Hematopoietic multipotent progenitor cell treated with erythropoietin and hydrocortisone succinate and interleukin-3 and kit ligand, for 17 days (in vitro differentiated cells): ENCODE data around the gene MTIF2.
"Not testable (repeated sequence)": the region's sequence is repeated elsewhere in the genome, so short reads cannot be mapped to it uniquely, and the experiment has no call there.

Experiments used
- DNase-seq: peaks from one replicate; pipeline ENCODE4 v3.0.0-alpha.2; 2015; ENCODE audit warnings: low spot score

Gene MTIF2

DNA sequence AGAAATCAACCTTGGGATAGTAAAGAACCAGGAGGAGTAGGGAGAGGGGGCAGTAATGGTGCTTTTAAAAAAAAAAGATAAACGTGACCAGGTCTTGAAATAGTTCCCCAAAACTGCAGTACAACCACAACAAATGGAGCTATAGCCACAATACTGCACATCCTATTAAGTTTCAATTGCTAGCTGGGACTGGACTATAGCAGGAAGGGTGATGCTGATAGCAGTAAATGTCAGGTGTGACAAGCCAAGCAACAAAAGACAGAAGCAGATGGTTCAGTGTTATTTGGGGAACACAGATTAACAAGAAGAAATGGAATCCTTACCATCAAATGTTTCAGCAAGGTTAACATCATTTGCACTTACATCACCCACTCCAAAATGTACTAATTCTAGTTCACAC, 26.4 kb downstream of the MTIF2 start:
- DNase-seq: no peak

DNA sequence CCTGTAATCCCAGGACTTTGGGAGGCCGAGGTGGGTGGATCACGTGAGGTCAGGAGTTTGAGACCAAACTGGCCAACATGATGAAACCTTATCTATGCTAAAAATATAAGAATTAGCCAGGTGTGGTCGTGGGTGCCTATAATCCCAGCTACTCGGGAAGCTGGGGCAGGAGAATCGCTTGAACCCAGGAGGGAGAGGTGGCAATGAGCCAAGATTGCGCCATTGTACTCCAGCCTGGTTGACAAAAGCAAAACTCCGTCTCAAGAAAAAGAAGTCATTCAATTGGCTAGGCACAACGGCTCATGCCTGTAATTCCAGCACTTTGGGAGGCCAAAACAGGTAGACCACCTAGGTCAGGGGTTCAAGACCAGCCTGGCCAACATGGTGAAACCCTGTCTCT, 27.4 kb downstream of the MTIF2 start:
- not testable (repeated sequence) for DNase-seq

DNA sequence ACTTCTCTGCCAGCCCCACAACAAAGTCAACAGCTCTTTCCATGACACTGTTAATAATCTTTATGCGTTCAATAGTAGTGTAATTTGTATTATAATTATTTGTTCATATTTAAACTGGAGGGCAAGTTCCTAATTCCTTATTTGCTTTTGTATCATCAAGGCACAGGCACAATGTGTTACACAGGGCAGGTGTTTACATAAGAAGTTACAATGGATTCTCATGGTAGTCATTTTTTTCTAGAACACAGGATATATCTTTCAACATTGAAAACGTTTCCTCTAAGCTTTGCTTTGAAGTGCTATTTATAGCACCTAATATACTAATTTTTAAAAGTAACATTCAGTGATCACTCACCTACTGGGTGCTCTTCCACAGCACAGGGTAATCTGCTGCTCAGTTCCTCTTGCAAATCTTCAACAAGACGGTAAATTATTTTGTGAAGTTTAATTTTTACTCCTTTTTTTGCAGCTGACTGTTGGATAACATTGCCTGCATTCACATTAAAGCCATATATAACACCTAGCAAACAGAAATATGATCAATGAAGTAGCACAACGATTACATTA, 29.3 kb downstream of the MTIF2 start:
- no peak for DNase-seq

DNA sequence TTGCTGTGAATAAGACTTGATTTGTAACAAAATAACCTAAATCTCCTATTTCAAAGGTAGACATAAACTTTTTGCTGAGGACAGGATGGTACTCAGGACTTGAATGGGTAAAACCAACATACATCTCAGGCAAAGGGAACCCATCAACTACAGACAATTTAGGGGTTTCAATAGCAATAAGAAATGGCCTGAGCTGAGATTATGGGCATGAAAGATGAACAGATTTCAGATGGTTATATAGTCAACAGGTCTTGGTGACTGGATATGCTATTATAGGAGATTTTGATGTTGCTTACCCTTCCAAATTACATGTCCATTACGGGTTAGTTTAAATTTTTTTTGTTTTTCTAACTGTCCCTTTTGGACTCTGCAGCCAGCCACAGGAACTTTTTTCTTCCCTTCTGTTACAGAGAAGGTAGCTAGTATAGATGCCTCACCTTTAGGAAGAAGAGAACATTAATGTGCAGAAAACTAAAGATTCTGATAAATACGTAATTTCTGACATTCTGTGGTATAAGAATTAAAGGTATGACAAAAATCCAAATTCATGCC, 32.0 kb downstream of the MTIF2 start:
- DNase-seq: no peak

DNA sequence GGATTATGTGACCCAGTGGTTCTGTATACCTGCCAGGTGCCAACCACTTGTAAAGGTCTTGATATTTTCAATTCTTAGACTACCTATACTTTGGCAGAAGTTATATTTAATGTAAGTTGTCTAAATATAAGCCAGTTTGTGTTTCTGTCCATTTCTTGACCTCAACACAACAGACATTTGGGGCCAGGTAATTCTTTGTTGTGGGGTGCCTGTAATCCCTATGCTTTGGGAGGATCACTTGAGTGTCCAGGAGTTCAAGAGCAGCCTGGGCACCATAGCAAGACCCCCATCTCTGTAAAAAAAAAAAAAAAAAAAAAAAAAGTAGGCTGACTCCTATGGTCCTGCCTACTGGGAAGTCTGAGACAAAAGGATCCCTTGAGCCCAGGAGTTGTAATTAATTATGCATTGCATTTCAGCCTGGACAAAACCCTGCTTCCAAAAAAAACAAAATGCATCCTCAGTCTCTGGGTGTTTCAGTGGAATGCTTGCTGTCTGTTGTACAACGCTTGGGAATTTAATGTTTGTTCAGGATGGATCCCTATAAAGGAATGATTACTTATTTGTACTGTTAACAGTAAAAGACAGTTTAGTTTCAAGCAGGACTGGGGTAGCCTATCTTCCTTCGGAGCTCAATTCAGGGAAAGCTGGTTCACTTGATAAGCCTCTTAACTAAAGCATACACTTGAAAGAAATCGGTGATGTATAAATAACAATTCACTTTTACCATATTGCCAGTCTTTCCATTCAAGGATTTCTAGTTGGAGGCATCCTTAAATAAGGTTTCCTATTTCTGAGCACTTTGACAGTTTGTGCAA, 33.1 kb downstream of the MTIF2 start:
- no peak for DNase-seq

DNA sequence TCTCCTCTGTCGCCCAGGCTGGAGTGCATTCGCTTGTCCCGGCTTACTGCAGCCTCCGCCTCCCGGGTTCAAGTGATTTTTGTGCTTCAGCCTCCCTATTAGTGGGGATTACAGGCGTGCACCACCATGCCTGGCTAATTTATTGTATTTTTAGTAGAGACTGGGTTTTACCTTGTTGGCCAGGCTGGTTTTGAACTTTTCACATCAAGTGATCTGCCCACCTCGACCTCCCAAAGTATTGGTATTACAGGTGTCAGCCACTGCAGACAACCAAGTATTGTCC, 35.4 kb downstream of the MTIF2 start:
- DNase-seq: no peak

DNA sequence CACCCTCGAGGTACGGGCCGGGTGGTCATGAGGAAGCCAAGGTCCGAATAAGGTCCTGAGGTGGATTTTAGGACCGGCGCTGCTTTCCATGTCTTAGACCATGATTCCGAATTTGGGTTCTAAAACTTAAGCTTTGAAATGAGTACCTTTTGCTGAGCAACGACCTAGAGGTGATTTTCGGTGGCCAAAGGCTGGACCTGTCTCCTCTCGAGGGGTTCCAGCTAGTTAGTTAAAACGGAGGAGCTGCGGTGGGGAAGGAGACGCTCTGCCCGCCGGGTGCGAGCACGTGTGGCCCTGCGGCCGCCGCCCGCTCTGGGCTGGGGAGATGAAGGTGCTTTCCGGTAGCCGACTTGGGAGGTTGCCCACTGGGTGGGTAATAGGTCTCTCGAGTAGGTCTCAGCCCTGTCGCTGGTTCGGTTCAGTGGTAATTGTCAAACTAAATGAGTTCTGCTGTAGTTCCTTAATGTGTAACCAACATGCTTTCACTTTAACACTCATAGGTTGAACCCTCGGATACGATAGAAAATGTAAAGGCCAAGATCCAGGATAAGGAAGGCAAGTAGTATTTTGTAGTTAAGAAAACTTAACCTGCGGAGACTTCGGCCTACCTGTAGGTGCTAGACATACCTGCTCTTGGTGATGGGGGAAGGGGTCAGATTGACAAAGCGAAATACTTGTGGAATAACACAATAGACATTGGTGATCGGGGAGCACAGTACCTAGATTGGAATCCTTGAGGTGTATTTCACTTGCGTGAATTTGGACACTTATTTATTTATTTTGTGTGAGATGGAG, 36.0 kb downstream of the MTIF2 start:
- peak; percentile 76 for DNase-seq

DNA sequence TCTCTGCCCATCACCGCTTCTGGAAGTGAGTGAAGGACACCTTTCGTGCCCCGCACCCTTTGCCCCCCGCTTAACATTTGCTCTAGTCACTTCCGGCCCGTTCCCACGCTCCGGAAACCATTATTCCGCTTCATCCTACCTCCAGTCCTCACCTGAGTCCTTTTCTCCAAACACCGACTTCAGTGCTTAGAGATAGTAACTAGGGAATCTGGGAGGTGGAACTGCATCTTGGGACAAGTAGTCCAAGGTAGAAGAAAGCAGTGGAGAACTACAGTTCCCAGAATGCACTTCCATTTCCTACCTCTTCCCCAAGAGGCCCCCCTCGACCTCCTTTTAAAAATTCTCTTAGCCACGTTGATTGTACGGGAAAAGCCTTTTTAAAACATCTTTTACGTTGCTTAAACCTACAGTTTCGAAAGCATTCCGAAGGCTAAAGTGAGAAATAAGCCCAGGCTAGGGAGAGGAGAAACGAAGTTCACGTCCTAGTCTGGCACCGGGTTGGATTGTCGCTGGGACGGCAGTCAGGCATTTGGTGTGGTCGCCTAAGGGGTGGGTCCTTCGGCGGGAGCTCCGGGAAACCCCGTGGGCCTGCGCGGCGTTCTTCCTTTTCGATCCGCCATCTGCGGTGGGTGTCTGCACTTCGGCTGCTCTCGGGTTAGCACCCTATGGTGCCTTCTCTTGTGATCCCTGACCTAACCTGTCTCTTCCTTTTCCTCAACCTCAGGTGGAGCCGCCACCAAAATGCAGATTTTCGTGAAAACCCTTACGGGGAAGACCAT, 36.8 kb downstream of the MTIF2 start, which contains the start of the genes CLHC1 and RPS27A:
Gene CLHC1 (minus strand): TSS at position 210 of the 779 bp plus-strand sequence. CDS start 9,882 bp downstream, outside the sequence.
Gene RPS27A (plus strand): TSS at position 605 of the 779 bp plus-strand sequence. CDS start 137 bp downstream, at position 742.
- peak; percentile 97 for DNase-seq

DNA sequence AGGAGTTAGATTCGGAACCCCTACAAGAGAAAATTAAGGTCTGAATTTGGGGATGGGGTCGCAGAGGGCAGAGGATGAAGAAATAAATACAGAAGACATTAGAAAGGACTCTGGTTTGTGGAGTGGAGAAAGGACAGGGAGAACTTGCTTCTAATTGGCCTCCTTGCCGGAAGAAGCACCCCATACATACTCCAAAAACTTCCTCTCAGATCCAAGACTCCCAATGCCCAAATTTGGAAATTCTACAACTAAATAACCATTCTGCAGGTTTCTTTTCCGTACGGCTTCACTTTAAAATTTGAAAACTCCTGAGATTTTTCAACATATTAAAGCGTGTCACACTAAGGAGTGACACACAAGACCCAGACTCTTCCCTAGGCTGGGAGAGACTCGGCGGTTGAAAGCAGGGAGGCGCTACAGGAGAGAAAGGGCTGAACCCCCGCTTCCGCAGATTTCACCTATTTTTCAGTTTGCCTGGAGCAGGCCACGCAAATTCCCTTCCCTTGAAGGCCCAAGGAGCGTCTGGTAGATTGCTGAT, 37.4 kb downstream of the MTIF2 start:
- DNase-seq: no peak

DNA sequence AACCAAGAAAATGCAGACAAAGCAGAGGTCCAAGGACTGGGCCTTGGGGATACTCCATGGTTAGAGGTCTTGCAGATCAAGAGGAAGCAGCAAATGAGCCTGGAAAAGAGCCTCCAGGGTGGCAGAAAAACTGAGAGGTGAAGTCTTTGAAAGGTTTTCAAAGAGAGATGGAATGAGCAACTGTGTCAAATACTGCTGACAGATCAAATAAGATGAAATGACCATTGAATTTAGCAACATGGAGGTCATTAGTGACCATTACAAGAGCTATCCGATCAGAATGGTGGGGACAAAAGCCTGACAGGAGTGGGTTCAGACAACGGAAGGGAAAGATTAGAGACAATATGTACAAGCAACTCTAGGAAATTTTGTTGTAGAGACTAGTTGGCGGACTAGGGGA, 38.5 kb downstream of the MTIF2 start:
- DNase-seq: no peak

DNA sequence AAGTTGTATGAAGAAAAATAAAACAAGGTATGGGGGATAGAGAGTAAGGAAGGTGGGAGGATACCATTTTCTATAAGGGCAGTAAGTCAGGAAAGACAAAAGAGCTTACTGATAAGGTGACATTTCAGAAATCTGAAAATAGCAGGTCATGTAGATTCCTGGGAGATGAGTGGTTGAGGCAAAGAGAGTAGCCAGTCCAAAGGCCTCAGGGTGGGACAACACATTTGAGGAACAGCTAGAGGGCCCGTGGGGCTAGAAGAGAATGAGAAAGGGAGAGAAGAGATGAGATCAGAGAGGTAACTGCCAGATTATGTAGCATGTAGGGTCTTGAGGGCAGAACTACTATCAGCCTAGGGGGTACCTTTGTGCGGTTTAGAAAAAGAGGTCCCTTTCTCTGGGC, 39.8 kb downstream of the MTIF2 start:
- no peak for DNase-seq

DNA sequence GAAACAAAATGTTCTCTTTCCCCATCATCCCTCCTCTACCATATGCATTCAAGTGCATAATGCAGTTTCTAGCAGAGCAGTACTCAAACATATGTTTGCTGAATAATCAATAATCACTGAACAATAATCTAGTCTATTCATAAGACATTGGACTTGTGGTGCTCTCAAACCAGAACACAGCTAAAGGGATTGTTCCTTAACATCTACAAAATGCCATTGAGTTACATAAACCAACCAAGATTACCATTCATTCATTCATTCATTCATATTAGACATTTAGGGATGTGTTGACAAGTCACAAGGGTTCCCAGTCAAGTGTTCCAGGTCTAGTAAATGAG, 40.8 kb downstream of the MTIF2 start:
- no peak for DNase-seq

DNA sequence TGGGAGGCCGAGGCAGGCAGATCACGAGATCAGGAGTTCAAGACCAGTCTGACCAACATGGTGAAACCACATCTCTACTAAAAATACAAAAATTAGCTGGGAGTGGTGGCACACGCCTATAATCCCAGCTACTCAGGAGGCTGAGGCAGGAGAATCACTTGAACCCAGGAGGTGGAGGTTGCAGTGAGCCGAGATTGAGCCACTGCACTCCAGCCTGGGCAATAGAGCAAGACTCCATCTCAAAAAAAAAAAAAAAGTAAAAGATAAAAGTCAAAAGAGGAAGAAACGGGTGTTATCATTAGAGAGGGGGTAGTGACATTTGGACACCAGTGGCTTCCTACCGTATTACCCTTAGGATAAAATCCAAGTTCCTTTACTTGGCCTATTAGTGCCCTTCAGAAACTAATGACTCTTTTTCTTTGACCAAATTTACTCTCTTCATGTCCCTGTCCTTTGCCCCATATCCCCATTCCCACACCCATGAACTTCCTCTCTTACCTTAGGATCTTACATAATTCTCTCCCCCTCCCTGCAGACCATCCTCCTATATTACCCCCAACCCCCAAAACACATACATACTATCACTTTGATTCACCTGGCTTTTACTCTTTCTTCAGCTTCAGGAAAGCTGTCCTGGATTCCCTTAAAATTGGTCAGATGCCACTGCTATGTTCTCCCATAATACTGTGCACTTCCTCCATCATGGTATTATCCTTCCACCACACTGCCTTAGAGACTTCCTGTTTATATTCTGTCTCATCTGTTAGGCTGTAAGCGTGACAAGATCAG, 41.4 kb downstream of the MTIF2 start:
- not testable (repeated sequence) for DNase-seq

DNA sequence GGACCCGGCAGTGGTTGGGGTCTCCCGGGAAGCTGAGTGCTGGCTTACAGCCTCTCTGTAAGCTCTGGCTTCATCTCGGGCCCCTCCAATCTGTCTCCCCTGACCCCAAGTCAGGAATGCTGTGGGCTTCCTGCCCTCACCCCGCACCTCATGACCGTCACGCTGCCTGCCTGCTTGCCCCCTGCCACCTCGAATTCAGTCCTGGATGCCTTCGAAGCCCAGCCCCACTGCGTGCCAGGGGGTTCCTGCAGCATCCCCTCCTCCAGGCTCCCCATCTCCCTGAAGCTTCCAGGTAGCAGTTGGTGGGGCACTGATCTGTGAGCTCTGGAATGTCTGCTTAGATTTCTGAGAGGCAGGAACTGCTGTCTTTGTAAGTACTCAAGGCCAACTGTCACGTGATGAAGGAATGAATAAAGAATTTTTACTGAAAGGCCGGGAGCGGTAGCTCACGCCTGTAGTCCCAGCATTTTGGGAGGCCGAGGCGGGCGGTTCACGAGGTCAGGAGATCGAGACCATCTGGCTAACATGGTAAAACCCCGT, 43.5 kb downstream of the MTIF2 start:
- no peak for DNase-seq

DNA sequence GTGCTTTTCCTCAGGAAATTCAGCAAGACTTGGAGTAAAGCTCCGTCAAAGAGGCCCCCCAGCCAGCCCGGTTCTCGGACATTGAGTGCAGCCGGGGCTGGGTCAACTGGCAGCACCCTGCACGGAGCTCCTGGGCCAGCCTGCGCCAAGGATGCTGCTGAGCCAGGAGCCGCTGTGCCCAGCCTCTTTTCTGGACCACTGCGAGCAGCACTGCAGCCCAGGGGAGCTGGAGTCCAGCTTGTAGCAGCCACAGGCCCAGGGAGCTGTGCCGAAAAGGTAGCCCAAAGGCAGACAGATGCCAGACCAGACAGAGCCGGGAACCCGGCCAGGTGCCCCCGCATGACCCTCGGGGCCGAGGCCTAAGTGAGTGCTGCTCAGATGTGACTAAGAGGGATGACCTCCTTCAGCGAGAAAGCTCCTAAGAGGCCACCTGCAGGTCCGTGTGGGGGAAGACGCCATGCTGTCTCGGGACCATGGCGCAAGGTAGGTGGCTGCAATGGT, 44.2 kb downstream of the MTIF2 start:
- no peak for DNase-seq

DNA sequence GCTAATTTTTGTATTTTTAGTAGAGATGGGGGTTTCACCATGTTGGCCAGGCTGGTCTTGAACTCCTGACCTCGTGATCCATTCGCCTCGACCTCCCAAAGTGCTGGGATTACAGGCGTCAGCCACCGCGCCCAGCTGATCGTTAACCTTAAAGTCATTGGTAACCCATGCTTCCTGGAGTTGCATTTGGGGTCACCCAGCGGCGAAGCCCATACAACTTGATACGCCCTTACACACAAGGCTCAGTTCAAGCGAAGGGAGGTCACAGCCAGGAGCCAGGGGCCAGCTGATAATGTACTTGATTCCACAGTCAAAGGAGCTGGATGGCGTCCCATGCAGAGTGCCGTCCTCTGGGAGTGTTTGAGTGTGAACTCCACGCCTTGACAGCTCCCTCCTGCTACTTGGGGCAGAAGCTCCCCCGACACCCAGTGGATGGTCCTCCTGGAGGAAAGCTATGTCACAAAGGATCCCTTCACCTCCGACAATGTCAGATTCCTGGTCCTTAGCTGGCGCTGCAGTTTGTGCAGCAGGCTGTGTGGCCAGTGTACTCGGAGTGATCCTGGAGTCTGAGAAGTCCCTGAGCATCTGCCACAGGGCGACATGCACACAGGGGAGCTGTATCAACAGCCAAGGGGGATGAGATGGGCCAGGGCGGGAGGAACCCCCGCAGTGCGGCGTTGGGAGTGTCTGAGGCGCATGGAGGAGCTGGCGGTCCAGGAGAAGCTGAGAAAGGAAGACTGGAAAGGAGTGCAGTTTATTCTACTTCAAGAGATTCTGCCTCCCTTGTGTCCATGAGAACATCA, 44.9 kb downstream of the MTIF2 start:
- DNase-seq: no peak

DNA sequence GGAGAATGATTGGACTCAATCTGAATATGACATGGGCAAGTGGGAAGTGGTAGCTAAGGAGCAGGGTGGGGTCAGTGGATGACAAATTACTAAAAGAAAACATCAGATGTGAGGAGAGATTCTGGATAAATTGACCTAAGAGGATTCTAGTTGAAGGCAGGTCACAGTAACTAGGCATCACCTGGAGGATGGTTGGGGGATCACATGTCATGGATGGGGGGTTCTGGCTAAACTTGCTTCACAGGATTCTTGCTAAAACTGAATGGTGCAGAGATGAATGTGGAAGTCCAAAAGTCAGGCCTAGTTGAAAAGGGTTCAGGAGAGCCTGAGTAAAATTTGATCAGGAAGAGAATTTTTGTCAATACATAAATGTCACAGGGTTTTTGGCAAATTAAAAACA, 55.2 kb downstream of the MTIF2 start:
- DNase-seq: no peak

DNA sequence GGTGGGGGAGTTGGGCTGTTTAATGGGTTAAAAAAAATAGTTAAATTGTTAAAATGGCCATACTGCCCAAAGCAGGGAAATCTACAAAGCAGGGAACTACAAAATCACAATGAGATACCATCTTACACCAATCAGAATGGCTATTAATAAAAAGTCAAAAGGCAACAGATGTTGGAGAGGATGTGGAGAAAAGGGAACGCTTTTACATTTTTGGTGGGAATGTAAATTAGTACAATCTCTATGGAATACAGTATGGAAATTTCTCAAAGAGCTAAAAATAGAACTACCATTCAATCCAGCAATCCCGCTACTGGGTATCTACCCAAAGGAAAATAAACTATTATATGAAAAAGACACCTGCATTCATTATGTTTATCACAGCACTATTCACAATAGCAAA, 64.1 kb downstream of the MTIF2 start:
- DNase-seq: no peak

DNA sequence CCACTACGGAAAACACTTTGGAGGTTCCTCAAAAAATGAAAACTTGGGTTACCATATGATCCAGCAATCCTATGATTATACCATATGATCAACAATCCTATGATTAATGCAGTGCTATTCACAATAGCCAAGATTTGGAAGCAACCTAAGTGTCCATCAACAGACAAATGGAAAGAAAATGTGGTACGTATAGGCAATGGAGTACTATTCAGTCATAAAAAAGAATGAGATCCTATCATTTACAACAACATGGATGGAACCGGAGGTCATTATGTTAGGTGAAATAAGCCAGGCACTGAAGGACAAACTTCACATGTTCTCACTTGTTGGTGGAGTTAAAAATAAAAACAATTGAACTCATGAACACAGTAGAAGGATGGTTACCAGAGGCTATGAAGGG, 64.5 kb downstream of the MTIF2 start:
- DNase-seq: no peak

DNA sequence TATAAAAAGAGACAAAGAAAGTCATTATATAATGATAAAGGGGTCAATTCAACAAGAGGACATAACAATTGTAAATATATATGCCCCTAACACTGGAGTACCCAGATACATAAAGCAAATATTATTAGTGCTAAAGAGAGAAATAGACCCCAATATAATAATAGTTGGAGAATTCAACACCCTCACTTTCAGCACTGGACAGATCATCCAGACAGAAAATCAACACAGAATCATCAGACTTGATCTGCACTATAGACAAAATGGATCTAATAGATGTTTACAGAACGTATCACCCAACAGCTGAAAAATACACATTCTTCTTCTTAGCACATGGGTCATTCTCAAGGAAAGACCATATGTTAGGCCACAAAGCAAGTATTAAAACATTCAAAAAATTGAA, 68.6 kb downstream of the MTIF2 start:
- DNase-seq: no peak
